ENCODE measurements around the gene PTPMT1. TPM values are rescaled to one million over a fixed set of nuclear protein-coding genes. Genes with fewer than 3 reads are reported as not detected.

PTPMT1 gene
- polyA plus RNA-seq, 3 donors, result 39.2 to 87.8 (median 83.3) TPM

DNA sequence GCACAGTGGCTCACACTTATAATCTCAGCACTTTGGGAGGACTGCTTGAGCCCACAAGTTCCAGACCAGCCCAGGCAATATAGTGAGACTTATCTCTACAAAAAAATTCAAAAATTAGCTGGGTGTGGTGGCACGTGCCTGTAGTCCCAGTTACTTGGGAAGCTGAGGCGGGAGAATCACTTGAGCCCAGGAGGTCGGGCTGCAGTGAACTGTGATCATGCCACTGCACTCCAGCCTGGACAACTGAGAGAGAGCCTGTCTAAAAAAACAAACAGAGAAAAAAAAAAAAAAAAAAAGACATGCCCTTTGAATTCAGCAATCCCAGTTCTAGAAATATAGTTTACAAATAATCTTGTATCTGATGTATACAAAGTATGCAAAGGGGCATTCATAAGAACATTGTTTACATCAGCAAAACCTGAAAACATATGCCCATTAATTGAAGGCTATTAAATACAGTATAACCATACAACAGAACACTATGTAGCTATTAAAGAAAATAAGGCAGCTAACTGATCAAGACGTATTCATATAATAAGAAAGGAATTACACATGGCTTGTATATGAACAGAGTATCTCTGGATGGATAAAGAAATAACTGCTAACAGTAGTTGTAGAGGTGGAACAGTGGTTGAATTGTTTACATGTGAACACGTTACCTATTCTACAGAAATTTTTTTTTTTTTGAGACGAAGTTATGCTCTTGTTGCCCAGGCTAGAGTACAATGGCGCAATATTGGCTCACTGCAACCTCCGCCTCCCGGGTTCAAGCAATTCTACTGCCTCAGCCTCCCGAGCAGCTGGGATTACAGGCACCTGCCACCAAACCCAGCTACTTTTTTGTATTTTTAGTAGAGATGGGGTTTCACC lies 48.2 kb upstream of the PTPMT1 start:
- Histone ChIP-seq H3K4me1 (ENCODE audit: control insufficient read depth in 1 of 2, insufficient read depth in 2 of 2, low read length in 2 of 2) (peaks cover 67% of the 10 kb centered on the region in 2 donors), H3K4me2 (replicated peaks; ENCODE audit: extremely low read depth, low read length, poor library complexity, severe bottlenecking) (no peak overlapping the region), H4K20me1 (ENCODE audit: insufficient read depth, low read length) (peaks cover 81% of the 10 kb centered on the region), H3K27ac (ENCODE audit: low read depth in 1 of 2, low read length in 2 of 2) (peak overlapping the region; percentile 99), H3K9ac (ENCODE audit: insufficient read depth, low read length, poor library complexity, severe bottlenecking) (no peak overlapping the region), H3K79me2 (ENCODE audit: insufficient read depth, low read length) (peaks cover 100% of the 10 kb centered on the region), H2AFZ (ENCODE audit: insufficient read depth, low read depth, low read length, poor library complexity, severe bottlenecking) (no peak overlapping the region), H3K27me3 (ENCODE audit: control insufficient read depth in 2 of 2, insufficient read depth in 2 of 2, low read length in 2 of 2) (no peaks in the 10 kb centered on the region), H3K9me3 (replicated peaks in 1 of 2; ENCODE audit: control insufficient read depth in 1 of 2, insufficient read depth in 1 of 2, low read length in 2 of 2) (no peaks in the 10 kb centered on the region), H3K4me3 (replicated peaks in 1 of 3; ENCODE audit: low read depth in 2 of 3, low read length in 3 of 3) (no peak overlapping the region), H3K36me3 (replicated peaks in 1 of 2; ENCODE audit: control insufficient read depth in 1 of 2, insufficient read depth in 2 of 2, low read length in 2 of 2) (peaks cover 0 to 2% of the 10 kb centered on the region in 2 donors)
- Mint-ChIP-seq H3K9me3 (no peaks in the 10 kb centered on the region), H3K4me1 (peaks cover 76% of the 10 kb centered on the region), H3K4me3 (no peak overlapping the region), H3K27me3 (ENCODE audit: low read depth in 3 of 3) (peaks cover 0 to 2% (median 0%) of the 10 kb centered on the region in 3 donors), H3K27ac (peak overlapping the region; percentile 56 to 99 (median 88)), H3K36me3 (peaks cover 9 to 16% of the 10 kb centered on the region in 2 donors)
- 92% methylated on average over 5 of the region's 10 CpGs for WGBS (ENCODE audit: insufficient coverage)
- intact Hi-C loops (cut with micrococcal nuclease), result loop anchor here in 1 of 2 donors (5.0 kb wide), 1 partner anchor 35 kb away; the partner anchor contains the start of gene CELF1
- TF ChIP-seq, protein P1, sequence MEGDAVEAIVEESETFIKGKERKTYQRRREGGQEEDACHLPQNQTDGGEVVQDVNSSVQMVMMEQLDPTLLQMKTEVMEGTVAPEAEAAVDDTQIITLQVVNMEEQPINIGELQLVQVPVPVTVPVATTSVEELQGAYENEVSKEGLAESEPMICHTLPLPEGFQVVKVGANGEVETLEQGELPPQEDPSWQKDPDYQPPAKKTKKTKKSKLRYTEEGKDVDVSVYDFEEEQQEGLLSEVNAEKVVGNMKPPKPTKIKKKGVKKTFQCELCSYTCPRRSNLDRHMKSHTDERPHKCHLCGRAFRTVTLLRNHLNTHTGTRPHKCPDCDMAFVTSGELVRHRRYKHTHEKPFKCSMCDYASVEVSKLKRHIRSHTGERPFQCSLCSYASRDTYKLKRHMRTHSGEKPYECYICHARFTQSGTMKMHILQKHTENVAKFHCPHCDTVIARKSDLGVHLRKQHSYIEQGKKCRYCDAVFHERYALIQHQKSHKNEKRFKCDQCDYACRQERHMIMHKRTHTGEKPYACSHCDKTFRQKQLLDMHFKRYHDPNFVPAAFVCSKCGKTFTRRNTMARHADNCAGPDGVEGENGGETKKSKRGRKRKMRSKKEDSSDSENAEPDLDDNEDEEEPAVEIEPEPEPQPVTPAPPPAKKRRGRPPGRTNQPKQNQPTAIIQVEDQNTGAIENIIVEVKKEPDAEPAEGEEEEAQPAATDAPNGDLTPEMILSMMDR (IDR thresholded peaks at IDR 0.05), result no peak
- no peak for DNase-seq

DNA sequence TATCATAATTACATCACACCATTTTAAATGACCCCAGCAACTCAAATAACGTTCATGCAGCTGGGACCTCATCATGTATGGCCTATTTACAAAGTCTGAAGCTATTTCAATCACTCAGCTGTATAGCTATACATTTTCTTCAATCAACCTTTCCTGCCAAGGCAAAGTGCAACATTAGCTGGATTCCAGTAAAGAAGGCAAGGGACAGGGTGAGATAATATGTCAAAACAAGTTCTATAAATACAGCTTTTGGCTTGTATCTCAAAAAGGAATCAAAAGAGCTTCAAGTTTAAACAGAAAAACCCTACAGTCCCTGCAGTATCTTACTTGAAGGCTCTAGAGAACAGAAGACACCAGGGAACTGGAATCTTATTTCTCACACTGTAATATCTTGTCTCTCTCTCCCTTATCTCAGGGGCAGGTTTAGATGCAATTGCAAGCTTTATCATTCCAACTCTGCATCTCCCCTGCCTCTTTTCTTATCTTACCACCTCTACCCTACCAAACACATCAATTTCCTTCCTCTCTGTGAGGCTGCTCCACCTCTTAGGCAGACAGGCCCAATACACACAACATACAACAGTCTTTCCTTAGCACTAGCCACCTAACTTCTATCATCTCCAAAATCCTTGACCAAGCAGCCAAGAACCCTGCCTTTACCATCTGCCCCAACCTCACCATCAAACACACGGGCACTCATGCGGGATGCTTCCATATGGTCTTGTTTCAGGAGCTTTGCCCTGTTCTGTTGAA lies 47.0 kb upstream of the PTPMT1 start:
- intact Hi-C loops (cut with micrococcal nuclease), result loop anchor here in 1 of 2 donors (5.0 kb wide), 1 partner anchor 34 kb away; the partner anchor contains the start of gene CELF1
- H3K27ac Mint-ChIP-seq, result peak overlapping the region; percentile 44 to 94 (median 88)
- no peak overlapping the region for H3K9ac ChIP-seq (ENCODE audit: insufficient read depth, low read length, poor library complexity, severe bottlenecking)

More for the DNA sequence above, 47.0 kb upstream of the PTPMT1 start:
- Mint-ChIP-seq H3K4me3 (peak overlapping the region; percentile 2 to 61), H3K9me3 (no peaks in the 10 kb centered on the region), H3K36me3 (peaks cover 12 to 19% of the 10 kb centered on the region in 2 donors), H3K27me3 (ENCODE audit: low read depth in 3 of 3) (peaks cover 0 to 2% (median 0%) of the 10 kb centered on the region in 3 donors), H3K4me1 (peaks cover 73% of the 10 kb centered on the region)
- peak overlapping the region; percentile 44 to 99 for H3K27ac ChIP-seq (ENCODE audit: low read depth in 1 of 2, low read length in 2 of 2)
- no peak overlapping the region for H2AFZ ChIP-seq (ENCODE audit: insufficient read depth, low read depth, low read length, poor library complexity, severe bottlenecking)
- no peaks in the 10 kb centered on the region for H3K27me3 ChIP-seq (ENCODE audit: control insufficient read depth in 2 of 2, insufficient read depth in 2 of 2, low read length in 2 of 2)
- H3K9me3 ChIP-seq (replicated peaks in 1 of 2; ENCODE audit: control insufficient read depth in 1 of 2, insufficient read depth in 1 of 2, low read length in 2 of 2), result no peaks in the 10 kb centered on the region
- H3K4me3 ChIP-seq (replicated peaks in 1 of 3; ENCODE audit: low read depth in 2 of 3, low read length in 3 of 3), result peak overlapping the region in 1 of 3 experiments; percentile 38
- peaks cover 85% of the 10 kb centered on the region for H4K20me1 ChIP-seq (ENCODE audit: insufficient read depth, low read length)
- peaks cover 0 to 2% of the 10 kb centered on the region in 2 donors for H3K36me3 ChIP-seq (replicated peaks in 1 of 2; ENCODE audit: control insufficient read depth in 1 of 2, insufficient read depth in 2 of 2, low read length in 2 of 2)
- peaks cover 100% of the 10 kb centered on the region for H3K79me2 ChIP-seq (ENCODE audit: insufficient read depth, low read length)
- TF ChIP-seq, protein P1 (IDR thresholded peaks at IDR 0.05), result no peak
- no CpG with 5 or more reads among the region's 3 CpGs for WGBS (ENCODE audit: insufficient coverage)
- no peak for DNase-seq
- peaks cover 61 to 63% of the 10 kb centered on the region in 2 donors for H3K4me1 ChIP-seq (ENCODE audit: control insufficient read depth in 1 of 2, insufficient read depth in 2 of 2, low read length in 2 of 2)
- peak overlapping the region; percentile 32 for H3K4me2 ChIP-seq (replicated peaks; ENCODE audit: extremely low read depth, low read length, poor library complexity, severe bottlenecking)

Measured in CD14-positive monocyte (primary cell).